Measurements from ENCODE around the gene CAMTA1. TPM values are rescaled to one million over a fixed set of nuclear protein-coding genes. Genes with fewer than 3 reads are reported as not detected.

Gene CAMTA1
- polyA plus RNA-seq, 1 experiment = 23.1 TPM

DNA sequence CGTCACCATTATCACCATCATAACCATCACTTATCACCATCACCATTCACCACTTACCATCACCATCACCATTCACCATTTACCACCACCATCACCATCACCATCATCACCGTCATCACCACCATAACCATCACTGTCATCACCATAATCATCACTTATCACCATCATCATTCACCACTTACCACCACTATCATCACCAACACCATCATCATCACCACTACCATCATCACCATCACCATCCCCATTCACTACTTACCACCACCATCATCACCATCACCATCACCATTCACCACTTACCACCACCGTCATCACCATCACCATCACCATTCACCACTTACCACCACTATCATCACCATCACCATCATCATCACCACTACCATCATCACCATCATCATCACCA, 151.8 kb downstream of the CAMTA1 start:
- Histone ChIP-seq H3K4me3 (ENCODE audit: low read depth, low read length) (no peak overlapping the region), H3K36me3 (ENCODE audit: control insufficient read depth, insufficient read depth, low read length) (no peaks in the 10 kb centered on the region), H3K27me3 (ENCODE audit: control insufficient read depth, insufficient read depth, low read length) (peaks cover 12% of the 10 kb centered on the region)
- no peak for DNase-seq (ENCODE audit: low read depth)
- TF ChIP-seq, protein P1, sequence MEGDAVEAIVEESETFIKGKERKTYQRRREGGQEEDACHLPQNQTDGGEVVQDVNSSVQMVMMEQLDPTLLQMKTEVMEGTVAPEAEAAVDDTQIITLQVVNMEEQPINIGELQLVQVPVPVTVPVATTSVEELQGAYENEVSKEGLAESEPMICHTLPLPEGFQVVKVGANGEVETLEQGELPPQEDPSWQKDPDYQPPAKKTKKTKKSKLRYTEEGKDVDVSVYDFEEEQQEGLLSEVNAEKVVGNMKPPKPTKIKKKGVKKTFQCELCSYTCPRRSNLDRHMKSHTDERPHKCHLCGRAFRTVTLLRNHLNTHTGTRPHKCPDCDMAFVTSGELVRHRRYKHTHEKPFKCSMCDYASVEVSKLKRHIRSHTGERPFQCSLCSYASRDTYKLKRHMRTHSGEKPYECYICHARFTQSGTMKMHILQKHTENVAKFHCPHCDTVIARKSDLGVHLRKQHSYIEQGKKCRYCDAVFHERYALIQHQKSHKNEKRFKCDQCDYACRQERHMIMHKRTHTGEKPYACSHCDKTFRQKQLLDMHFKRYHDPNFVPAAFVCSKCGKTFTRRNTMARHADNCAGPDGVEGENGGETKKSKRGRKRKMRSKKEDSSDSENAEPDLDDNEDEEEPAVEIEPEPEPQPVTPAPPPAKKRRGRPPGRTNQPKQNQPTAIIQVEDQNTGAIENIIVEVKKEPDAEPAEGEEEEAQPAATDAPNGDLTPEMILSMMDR (IDR thresholded peaks at IDR 0.05; ENCODE audit: insufficient read depth, low read depth, low read length) = no peak
- POLR2A ChIA-PET = no interaction called here
- CTCF ChIA-PET = no interaction called here

DNA sequence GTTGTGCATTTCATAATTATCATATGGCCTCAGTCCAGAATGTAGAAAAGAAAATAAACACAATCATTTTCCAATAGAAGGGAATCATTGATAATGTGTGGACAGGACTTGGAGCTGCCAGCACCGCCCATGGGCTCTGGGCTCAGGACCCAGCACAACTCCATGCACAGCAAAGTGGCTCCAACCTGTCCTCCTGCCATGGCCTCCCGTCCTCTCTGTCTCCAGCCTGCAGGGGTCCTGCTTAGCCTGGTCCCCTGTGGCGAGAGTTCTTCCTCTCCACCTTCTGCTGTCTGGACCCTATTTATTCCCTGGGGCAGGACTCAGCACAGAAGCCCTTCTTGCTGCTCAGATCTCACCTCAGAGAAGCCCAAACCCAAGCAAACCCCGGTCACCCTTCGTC, 154.1 kb downstream of the CAMTA1 start:
- Histone ChIP-seq H3K4me3 (ENCODE audit: low read depth, low read length) (no peak overlapping the region), H3K36me3 (ENCODE audit: control insufficient read depth, insufficient read depth, low read length) (no peaks in the 10 kb centered on the region), H3K27me3 (ENCODE audit: control insufficient read depth, insufficient read depth, low read length) (peaks cover 12% of the 10 kb centered on the region)
- no peak for DNase-seq (ENCODE audit: low read depth)
- CTCF ChIA-PET = interaction anchor here (0.7 kb wide), 1 partner anchor 131 kb away, joined by 3 read pairs; no protein-coding TSS in a partner anchor
- TF ChIP-seq, protein P1 (IDR thresholded peaks at IDR 0.05; ENCODE audit: insufficient read depth, low read depth, low read length) = no peak
- POLR2A ChIA-PET = no interaction called here

DNA sequence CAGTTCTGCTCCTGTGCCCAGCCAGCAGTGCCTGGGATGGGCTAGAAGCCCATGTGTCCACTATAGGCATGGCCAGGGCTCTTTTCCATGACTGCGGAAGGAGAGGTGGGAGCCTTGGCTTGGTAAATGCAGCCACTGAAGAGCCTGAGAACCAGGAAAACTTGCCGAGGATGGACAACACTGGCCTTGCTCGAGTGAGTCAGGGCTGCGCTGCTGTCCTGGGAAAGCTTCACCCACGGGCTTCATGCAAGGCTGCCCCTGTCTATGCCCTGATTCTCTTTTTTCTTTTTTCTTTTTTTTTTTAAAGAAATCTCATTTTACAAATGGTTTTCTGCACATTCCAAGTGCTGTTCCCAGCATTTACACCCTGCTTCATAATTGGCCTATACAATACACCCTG, 156.5 kb downstream of the CAMTA1 start:
- no peaks in the 10 kb centered on the region; the same call in 1 of the 2 replicates for H3K27me3 ChIP-seq (ENCODE audit: control insufficient read depth, insufficient read depth, low read length)
- CTCF ChIA-PET = no interaction called here
- TF ChIP-seq, protein P1 (IDR thresholded peaks at IDR 0.05; ENCODE audit: insufficient read depth, low read depth, low read length) = no peak
- H3K4me3 ChIP-seq (ENCODE audit: low read depth, low read length) = no peak overlapping the region
- POLR2A ChIA-PET = no interaction called here
- no peak for DNase-seq (ENCODE audit: low read depth)
- no peaks in the 10 kb centered on the region for H3K36me3 ChIP-seq (ENCODE audit: control insufficient read depth, insufficient read depth, low read length)

DNA sequence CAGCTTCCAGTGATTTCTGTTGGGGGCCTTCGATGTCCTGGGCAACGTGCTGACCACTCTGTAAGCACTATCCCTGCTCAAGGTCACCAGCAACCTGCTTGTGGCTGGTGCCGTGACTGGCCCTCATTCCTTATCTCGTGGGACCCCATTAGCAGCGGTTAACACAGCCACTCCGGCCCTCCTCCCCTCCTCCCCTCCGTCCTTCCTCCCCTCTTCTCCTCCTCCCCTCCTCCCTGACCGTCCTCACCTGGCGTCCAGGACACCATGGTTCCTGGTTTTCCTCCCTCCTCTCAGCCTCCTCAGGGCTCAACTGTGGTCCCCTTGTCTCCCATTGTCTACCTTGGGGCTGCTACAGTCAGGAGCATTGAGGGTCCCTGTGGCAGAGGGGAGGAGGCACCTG, 157.7 kb downstream of the CAMTA1 start:
- H3K36me3 ChIP-seq (ENCODE audit: control insufficient read depth, insufficient read depth, low read length) = no peaks in the 10 kb centered on the region
- TF ChIP-seq, protein P1 (IDR thresholded peaks at IDR 0.05; ENCODE audit: insufficient read depth, low read depth, low read length) = no peak
- ChIA-PET CTCF (no interaction called here), POLR2A (no interaction called here)
- no peaks in the 10 kb centered on the region; the same call in 1 of the 2 replicates for H3K27me3 ChIP-seq (ENCODE audit: control insufficient read depth, insufficient read depth, low read length)
- DNase-seq (ENCODE audit: low read depth) = no peak
- no peak overlapping the region for H3K4me3 ChIP-seq (ENCODE audit: low read depth, low read length)

DNA sequence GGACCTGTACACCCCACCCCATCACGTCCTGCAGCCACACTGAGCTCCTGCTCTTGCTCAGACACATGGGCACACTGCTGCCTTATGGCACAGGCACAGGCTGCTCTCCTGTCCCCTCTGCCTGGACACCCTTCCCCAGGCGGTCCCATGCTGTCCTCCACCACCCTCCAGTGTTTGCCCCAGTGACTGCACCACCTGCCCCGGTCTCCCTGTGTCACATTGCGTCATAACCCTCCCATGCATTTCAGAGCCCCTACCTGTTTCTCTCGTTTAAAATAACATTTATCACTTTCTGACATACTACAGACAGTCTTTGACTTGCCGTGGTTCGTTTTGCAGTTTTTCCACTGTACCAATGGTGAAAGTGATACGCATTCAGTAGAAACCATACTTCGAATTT, 159.2 kb downstream of the CAMTA1 start:
- Histone ChIP-seq H3K4me3 (ENCODE audit: low read depth, low read length) (no peak overlapping the region), H3K36me3 (ENCODE audit: control insufficient read depth, insufficient read depth, low read length) (no peaks in the 10 kb centered on the region), H3K27me3 (ENCODE audit: control insufficient read depth, insufficient read depth, low read length) (no peaks in the 10 kb centered on the region; the same call in 1 of the 2 replicates)
- ChIA-PET CTCF (no interaction called here), POLR2A (no interaction called here)
- no peak for DNase-seq (ENCODE audit: low read depth)
- TF ChIP-seq, protein P1 (IDR thresholded peaks at IDR 0.05; ENCODE audit: insufficient read depth, low read depth, low read length) = no peak
